GM18873 (cell line): ENCODE measurements around the gene SPATA9.
"Not testable (repeated sequence)": the region's sequence is repeated elsewhere in the genome, so short reads cannot be mapped to it uniquely, and the experiment has no call there.

Experiments used
- ATAC-seq: cut with Tn5 transposase; IDR thresholded peaks from one replicate; pipeline ENCODE4 v1.9.1; 2021; ENCODE audit warnings: mild to moderate bottlenecking, moderate library complexity, moderate number of reproducible peaks; ENCODE audit not compliant: unreplicated experiment, low FRiP score

The SPATA9 gene

GRCh38 chr5:95647886-95648860, 34.6 kb downstream of the SPATA9 start:
- no peak for ATAC-seq

- peak; percentile 95 for ATAC-seq
Measured at GRCh38 chr5:95646569-95647431, 36.0 kb downstream of the SPATA9 start, which contains the start of gene RFESD. RFESD (plus strand) TSS chr5:95646777; CDS start chr5:95652272, 5,495 bp downstream.

GRCh38 chr5:95646226-95646568, 36.6 kb downstream of the SPATA9 start:
- ATAC-seq: not testable (repeated sequence)

- peak; percentile 32 for ATAC-seq
Measured at GRCh38 chr5:95644351-95645042, 38.3 kb downstream of the SPATA9 start.

- no peak for ATAC-seq
Measured at GRCh38 chr5:95643152-95643551, 39.6 kb downstream of the SPATA9 start.

- ATAC-seq: no peak
Measured at GRCh38 chr5:95641741-95642220, 41.0 kb downstream of the SPATA9 start.

GRCh38 chr5:95638632-95639031, 44.2 kb downstream of the SPATA9 start:
- no peak for ATAC-seq

GRCh38 chr5:95634081-95634480, 48.7 kb downstream of the SPATA9 start:
- ATAC-seq: no peak

GRCh38 chr5:95633671-95634070, 49.1 kb downstream of the SPATA9 start:
- ATAC-seq: no peak

GRCh38 chr5:95632942-95633341, 49.8 kb downstream of the SPATA9 start:
- ATAC-seq: not testable (repeated sequence)

GRCh38 chr5:95631991-95632675, 50.7 kb downstream of the SPATA9 start:
- peak; percentile 94 for ATAC-seq

- no peak for ATAC-seq
Measured at GRCh38 chr5:95631255-95631958, 51.4 kb downstream of the SPATA9 start.

- no peak for ATAC-seq
Measured at GRCh38 chr5:95630394-95630917, 52.3 kb downstream of the SPATA9 start.

- ATAC-seq: no peak
Measured at GRCh38 chr5:95628933-95629332, 53.9 kb downstream of the SPATA9 start.

- ATAC-seq: no peak
Measured at GRCh38 chr5:95627971-95628810, 54.6 kb downstream of the SPATA9 start.

- no peak for ATAC-seq
Measured at GRCh38 chr5:95626701-95627100, 56.1 kb downstream of the SPATA9 start.

GRCh38 chr5:95624368-95624767, 58.4 kb downstream of the SPATA9 start:
- ATAC-seq: no peak

- no peak for ATAC-seq
Measured at GRCh38 chr5:95623706-95624105, 59.1 kb downstream of the SPATA9 start.
